CD4-positive, alpha-beta T cell treated with Interleukin-1 beta for 1 hour (primary cell): Measurements from ENCODE around the gene PPP2R5E.
A peak's percentile ranks its signal among the peaks of the same experiment; 100 is the strongest.

Experiments used
- DNase-seq, 2 donors: peaks; one replicate each; pipeline ENCODE4 v3.0.0-alpha.2; 2020 to 2022

The PPP2R5E gene

DNA sequence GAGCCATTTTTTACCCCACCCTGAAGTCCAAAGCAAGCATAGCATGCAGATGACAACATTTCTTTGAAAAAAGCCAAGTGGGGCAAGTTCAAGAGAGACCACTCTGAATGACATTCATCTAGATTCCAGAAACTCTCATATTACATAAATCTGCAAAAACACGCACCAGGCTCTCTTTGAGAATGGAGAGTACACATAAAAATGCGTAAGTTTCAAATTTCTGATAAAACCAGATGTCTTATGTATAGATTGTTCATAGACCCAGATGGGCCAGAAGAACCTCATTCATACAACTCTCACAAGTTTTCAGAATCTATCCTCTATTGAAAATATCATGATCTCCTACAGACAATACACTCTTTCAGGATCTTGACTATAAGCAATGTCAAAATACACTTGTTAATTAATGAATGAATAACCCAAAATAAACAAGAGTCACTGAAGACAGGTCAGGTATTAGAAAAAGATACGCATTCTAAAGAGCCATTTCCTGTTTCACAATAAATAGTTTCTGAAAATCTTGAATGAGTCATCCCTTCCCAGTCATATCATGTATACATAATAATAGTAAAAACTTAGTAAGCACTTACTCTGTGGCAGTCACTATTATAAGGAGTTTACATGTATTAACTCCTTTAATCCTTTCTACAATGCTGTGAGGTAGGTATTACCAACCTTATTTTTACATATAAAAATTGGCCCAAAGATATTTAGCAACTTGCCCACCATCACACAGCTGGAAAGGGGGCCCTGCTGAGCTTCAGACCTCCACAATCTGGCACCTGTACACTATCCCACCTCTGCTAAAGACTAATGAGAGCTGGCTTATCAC lies 72.0 kb downstream of the PPP2R5E start:
- no peak for DNase-seq

DNA sequence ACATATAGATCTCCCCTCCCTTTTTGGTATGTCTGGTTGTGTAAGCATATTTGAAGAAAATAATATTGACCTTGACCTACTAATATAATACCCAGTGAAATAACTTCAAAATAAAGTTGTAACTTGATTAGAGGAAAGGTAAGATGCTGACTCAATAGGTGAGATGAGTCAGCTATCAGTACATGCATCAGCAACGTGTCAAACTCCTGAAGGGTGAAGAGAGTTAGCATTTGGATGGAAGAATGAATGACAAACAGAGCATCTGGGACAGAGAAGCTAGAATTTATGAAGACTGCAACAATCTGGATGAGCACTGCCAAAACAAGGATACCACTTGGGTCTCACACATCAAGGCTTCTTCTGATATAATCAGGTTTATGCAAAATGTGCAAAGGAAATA lies 74.9 kb downstream of the PPP2R5E start:
- no peak for DNase-seq

DNA sequence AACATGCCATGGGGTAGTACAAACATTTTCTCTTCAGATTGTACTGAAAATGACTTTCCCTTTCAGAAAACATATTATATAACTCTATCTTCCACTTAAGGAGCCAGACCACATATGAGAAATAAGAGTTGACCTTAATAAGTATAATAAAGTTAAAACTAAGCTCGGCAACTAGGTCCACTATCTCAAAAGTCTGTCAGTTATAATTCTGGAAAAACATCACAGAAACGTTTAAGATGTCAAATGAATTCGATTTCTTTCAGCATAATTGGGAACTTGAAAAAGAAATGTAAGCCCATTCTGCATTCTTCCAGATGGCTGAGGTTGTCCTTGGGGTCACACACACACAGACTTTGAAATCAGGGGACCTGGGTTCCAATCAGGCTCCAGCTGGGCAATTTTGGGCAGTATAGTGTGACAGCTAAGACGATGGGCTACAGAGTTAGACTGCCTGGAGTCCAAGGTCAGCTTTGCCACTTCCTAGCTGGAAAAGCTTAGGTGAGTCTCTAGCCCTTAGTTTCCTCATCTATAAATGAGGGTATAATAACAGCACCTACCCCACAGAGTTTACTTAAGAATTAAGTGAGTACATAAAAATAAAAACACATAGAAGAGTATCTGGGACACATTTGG lies 75.6 kb downstream of the PPP2R5E start:
- DNase-seq, result no peak

DNA sequence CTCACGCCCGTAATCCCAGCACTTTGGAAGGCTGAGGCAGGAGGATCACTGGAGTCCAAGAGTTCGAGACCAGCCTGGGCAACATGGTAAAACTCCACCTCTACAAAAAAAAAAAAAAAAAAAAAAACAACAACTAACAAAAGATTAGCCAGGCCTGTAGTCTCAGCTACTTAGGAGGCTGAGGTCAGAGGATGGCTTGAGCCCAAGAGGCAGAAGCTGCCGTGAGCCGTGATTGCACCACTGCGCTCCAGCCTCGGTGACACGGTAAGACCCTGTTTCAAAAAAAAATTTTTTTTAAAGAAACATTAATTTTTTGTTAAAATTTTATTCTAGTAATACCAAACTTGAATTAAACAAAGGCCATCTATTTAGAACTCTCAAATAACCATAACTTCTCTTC lies 77.8 kb downstream of the PPP2R5E start:
- DNase-seq, result no peak

DNA sequence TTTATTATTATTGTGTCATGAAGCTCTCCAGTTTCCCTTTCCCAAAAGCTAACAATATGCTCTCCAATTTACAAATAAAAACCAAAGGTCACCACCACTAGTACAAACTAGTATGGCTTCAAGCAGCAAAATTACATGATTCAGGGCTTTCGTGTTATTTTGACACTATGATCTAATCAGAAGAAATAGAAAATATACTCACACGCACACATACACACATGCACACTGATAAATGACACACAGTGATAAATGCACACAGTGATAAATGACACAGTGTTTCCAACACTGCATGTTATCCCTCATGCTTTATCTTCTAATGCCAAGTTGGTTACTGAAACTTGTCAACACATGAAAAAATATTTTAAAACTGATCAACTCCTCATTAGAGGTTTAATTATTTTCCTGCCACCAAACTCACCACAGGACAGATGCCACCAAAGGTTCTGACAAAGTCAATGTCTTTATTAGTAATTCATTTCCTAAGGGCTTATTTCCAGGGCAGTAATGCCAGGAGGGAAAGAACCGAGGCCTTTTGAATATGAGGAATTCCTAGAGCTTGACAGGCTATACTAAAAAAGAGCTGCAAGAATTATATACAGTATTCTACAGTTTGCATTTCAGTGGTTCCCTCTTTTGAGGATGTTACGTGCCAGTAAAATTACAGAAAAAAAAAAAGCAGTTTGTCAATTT lies 82.4 kb downstream of the PPP2R5E start:
- DNase-seq, result no peak

DNA sequence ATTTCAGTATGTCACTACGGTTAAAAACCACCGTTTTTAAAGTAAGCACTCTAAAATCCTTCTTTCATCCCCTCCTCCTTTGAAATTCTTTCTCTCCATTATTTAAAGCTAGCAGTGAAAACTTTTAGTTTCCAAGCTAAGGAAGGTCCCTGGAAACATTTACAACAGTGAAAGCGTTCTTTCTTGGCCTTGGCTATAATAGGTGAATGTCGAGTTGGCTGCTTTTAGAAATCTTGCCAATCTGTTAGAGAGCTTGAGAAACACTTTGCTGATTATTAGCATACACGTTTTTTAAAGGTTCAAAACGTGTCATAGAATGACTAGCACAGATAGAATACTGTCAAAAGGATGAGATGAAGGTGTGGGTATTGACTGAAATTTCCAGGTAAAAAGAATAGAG lies 83.4 kb downstream of the PPP2R5E start:
- no peak for DNase-seq

DNA sequence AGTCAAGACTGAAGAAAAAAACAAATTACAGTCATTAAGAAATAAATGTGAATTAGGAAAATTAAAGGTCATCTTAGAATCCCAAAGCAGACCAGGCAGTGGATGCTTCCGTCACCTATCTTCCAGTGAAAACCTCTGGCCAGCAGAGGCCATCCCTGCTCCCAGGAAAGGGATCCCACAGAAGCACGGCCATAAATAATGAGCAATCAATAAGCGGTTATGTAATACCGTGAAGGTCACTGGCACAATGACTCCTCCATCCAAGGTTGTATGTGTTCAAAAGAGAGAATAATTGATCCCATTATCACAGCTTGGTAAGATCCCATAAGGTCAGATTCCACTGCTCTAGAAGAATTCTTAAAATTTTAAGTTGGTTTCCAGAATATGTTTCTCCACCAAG lies 85.7 kb downstream of the PPP2R5E start:
- no peak for DNase-seq

DNA sequence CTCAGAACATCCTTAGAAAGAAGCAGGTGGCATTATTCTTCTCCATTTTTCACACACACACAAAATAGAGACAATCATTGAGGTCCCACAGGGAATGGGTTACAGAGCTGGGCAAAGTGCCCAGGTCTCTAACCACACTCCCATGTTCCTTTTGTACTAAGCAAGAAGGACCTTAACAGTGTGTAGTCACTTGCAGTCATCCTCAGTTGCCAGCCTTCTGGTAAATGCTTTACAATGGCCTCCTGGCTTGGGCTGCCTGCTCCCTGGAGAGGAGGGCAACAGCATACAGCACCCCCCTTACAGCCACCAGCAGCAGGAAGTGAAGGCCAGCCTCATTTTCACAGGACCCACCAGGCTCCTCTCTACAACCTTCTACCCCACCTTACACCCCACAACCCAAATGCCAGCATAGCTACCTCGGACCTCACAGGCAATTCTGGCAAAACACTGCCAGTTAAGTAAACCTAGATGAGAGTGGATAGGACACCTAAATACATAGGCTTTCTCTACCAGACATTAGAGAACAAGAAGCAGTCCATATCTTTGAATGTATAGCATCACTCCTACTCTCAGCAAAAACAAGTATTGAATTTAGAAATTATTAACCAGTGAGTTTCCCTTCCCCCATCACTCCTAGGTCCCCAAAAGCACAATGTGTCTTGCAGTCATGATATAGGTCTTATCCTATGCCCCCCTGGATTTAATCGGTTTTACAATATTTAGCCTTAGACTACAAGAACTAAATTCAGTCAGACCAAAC lies 88.1 kb downstream of the PPP2R5E start:
- no peak for DNase-seq

DNA sequence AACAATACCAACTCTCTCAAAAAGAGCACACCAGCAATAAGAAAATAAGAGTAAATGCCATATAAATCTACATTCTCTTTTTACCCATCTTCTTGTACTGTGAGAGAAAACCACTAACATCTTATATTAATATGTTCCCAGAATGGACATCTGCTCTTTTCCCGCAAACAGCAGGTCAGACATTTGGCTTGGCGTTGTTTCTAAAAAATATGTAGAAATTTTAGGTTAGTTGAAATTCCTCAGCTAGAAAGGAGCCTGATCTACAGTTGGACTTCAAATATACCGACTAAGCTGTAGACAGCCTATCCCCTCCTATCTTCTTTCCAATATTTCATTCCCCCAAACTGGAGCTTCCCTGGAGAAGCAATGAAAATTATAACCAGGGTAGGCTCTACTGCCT lies 88.7 kb downstream of the PPP2R5E start:
- no peak for DNase-seq

DNA sequence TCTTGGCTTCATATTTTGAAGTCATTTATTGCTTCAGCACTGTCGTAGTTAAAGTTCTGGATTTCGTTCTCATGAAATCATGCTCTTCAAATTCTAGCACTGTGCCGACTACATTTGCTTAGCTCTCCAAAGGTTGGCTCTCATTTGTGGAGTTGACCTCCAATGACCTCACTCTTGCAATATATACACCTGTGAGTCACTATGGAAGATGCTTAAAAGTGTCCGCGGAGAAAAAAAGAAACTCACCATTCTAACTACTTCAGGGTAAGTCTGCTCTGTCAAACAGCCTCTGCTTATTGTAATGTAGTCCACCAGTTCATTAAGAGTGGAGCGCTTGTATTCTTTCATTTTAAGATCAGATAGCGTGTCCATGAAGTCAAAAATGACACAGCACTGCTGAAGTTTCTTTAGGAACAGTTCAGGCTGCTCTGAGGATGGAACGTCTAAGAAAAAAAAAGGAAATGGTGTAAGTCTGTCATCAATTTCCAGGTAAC lies 89.7 kb downstream of the PPP2R5E start:
- DNase-seq, result no peak

DNA sequence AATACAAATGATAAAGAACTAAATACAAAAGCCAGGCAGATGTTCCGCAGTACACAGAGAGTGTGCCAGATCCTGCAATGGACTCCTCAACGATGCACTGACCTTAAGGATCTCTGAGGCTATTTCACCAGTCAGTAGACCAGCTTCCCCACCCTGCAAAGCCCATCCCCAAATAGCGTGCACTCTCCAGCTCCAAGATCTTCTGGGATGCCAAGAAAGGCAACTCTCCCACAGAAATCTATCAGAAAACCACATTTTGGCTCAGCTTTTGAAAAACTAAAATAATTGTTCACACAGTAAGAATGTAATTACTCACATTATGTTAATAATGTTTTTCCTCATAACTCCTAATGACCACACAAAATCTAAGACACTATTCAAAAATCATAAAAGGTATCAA lies 90.4 kb downstream of the PPP2R5E start:
- DNase-seq, result no peak

DNA sequence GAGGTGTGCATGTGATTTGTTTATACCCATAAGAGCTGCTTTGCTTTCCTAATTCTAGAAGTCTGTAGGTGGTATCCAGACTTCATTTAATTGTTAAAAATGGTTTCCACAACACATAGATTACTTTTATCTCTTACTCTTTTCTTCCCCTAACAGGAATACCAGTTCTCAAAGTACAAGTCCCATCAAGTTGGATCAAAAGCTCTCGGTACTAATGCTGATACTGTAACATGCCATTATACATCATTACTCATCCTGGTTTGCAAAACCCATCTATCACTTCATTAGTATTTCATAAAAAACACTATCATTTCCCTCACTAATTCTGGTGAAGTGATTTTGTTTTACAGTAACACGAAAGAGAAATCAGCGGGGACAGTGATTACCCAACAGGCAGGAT lies 94.3 kb downstream of the PPP2R5E start:
- DNase-seq, result no peak

DNA sequence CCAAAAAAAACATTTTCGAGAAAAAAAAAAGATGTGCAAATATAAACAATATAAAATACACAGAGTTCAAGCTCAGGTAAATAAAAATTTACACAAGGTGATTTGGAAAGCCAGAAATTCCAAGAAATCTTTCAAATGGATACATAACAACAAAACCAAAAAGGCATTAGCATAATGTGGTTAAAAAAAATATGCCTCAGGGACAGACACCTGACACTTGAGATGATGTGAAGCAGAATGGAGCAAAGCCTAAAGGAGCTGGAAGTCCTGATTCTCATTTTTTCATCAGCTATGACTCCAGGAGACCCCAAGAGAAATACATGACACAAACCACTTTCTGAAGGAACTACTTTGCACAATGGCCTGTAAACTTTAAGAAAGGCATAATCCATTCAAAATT lies 98.6 kb downstream of the PPP2R5E start:
- no peak for DNase-seq

DNA sequence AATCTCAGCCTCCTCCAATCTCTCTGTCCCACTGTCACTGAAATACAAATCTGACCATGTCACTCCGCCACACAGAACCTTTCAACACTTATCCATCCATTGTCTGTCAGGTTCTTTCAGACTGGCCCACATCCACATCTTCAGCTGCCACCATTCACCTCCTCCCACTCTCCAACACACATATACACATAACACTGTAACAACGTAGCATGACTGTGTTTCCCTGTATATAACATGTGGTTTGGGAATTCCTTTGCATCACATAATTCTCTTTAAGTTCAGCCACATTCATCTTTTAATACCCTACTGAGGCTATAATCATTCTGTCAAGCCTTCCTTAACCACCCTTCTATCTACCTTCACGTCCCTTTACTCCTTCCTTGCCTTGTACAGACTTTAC lies 99.2 kb downstream of the PPP2R5E start:
- DNase-seq, result no peak

DNA sequence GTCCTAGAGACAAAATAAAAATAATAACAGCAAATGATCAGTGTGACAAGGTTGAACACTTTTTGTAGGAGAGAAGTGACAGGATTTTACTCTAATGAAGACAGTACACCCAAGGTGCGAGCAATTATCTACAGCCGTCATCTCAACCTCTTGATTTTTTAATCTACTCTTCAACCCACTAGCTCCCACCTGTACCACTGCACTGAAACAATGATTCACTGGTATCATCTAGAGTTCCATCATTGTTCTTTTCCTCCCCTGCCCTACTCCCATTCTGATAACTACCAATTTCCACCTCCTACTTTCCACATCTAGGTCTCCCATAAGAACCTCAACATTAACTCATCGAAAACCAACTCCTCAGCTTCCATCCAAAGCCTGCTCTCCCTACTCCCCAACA lies 99.8 kb downstream of the PPP2R5E start:
- DNase-seq, result no peak

DNA sequence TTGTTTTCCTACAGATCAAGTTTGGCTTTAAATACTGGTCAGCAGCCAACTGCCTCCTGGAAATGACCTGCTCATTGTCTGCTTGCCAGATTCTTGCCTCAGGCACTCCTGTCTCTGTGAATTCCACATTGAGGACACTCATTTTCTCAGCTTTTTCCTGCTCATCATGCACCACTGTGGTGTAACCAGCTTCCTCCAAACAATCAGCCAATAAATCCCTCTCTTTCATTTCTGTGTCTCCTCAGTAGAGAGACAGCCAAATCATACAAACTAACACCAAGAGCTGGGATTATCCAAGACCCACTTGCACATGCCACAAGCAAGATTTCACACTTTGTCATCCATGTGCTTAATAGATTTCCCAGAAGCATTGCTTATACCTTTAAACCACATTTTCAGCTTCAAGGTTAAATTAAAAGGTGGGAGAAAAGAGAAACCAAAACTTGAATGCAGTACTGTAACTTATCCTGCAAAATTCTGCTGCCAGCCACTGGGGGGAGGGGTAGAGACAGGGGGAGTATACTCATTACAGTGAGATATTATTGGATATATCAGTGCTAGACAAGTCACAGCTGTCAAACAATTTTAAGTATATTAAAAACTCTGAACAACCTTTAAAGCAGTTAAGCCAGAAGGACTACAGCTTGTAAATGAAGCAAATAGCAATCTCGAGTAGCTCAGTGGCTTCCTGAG lies 105.0 kb downstream of the PPP2R5E start:
- peak in 1 of 2 donors; percentile 27 for DNase-seq

DNA sequence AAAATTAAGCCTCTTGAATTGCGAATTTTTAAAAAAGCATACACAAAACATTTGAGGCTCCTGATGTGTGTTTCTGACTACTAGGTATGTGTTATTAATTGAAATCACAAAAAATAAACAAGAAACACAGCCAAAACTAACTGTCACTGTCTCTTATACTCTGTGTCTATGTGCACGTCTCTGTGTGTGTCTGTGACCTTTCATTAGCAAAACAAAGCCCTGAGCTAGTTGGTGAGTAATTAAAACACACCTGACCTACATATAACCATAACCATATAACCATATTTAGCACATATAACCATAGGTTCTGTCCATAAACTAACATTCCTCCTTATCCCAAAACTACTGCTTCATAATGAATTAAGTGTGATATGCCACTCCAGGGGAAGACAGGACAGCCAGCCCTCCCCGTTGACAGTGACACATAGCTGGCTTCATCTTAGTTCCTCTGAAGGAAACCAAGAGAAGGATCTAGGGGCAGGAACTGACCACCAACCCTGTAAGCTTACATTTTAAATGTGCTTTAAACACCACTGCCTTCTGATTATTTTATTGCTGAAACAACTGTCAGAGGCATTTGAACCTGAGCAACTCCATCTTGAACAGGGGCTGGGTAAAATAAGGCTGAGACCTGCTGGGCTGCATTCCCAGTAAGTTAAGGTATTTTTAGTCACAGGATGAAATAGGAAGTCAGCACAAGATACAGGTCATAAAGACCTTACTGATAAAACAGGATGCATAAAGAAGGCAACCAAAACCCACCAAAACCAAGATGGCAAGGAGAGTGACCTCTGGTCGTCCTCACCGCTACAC lies 106.7 kb downstream of the PPP2R5E start:
- DNase-seq, result no peak

DNA sequence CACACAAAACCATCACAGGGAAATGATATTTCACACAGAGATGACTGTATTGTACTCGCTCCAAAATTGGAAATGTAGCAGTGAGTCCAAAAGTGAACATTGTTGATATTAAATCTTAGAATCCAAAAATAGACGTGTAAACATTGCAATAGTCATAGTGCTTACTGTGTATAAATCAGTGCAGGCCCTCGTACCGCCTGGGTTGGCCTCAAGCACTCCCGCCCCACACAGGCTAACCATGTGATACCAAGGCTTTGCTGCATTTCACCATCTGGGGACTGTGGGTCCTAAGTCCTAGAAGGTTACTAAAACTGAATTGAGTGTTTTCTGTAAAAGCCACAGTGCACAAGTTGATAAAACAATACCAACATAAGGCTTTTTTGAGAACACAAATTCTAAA lies 107.3 kb downstream of the PPP2R5E start:
- DNase-seq, result no peak

DNA sequence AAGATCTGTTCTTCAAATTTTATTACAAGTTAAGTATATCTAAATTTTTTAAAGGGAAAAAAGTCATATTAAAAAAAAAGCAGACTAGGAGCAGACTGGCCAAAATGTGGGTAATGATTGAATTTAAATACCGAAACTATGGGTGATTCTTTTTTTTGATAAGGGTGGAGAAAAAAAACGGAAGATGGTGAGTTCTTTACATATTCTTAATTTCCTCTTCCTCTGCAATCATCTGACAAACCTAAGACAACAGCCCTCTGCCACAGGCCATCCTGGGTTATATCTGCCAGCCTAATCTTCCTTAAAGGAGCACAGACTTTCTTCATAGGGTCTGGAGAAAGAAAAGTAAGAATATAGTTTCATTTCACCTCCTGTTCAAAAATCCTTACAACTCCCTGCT lies 108.0 kb downstream of the PPP2R5E start:
- DNase-seq, result no peak

DNA sequence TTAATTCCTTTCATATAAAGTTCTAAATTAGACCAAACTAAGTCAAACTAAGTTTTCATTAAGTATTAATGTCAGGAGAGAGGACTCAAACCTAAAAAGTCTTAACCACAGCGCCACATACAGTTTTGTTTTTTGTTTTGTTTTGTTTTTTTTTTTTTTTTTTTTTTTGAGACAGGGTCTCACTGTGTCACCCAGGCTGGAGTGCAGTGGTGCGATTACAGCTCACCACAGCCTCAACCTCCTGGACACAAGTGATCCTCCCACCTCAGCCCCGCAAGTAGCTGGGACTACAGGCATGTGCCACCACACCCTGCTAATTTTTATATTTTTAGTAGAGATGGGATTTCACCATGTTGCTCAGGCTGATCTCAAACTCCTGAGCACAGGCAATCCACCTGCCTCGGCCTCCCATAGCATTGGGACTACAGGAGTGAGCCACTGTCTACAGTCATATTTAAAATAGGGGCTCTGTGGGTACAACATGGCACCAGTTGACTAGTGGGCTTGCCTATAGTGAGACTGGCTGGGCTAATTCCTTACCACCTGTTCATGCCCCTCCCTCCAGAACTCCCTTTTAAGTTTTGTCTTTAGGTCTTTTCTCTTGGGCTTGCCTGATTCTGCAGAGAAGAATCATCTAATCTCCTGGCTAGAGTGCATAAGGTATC lies 110.2 kb downstream of the PPP2R5E start:
- DNase-seq, result no peak

DNA sequence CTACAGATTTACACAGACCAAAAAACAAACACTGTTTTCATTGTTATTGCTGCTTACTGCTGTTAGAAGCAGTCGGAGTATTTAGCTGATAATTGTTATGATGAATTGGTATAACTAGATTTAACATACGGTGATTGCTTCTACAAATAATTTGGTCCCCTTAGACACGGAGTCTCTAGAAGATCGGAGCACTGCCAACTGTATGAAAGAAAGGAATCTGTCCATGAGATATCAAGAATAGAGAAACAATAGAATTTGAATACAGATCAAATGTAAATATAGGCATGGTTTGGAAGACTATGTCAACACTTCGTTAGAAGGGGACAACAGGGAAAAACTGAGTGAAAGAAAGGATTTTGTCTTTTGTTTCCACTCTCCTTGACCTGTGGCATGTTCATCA lies 110.9 kb downstream of the PPP2R5E start:
- DNase-seq, result no peak
